Measurements from ENCODE around the gene USP54.
"Not testable (repeated sequence)": the region's sequence is repeated elsewhere in the genome, so short reads cannot be mapped to it uniquely, and the experiment has no call there.

Gene USP54

DNA sequence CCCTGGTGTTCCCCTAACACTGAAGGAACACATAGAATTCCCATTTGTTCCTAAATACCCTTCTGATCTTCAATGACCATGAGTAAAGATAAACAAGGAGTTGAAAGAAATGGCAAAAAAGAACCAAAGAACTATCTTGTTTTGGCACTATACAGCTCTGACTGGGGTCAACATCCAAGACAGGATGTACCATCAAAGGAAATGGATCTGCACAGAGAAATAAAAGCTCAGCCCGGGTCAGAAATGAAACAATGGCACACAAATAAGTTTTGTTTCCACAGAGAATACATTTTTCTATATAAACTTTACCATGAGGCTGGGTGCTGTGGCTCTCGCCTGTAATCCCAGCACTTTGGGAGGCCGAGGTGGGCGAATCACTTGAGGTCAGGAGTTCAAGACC lies 18.0 kb upstream of the USP54 start:
- H3K9me3 Mint-ChIP-seq, result no peaks in the 10 kb centered on the region
- H3K4me3 Mint-ChIP-seq, result no peak overlapping the region
- H3K27ac Mint-ChIP-seq, result no peak overlapping the region
- H3K36me3 Mint-ChIP-seq, result no peaks in the 10 kb centered on the region
- ATAC-seq (no peak), DNase-seq (ENCODE audit: low spot score in 2 of 2) (no peak)
- H3K4me1 Mint-ChIP-seq, result no peaks in the 10 kb centered on the region

DNA sequence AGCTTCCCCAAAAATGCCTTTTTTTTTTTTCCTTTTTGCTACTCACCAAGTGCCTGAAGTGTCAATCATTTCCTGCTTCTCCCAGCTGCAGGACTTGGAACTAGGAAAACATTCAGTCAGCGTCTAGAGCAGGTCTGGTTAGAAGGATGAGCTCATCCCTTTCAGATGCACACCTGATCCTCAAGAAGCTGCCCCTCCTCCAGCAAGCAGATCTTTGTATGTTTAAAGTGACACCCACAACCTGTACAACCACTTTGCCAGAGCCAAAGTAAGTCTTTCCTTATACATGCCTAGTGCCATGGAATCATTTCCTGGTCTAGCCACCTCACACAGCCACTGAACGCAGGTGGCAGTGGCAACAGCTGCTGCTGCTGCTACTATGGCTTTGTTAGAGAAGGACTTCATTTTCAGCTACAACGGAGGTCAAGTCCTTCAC lies 10.4 kb upstream of the USP54 start:
- no peaks in the 10 kb centered on the region for H3K9me3 Mint-ChIP-seq
- H3K36me3 Mint-ChIP-seq, result no peaks in the 10 kb centered on the region
- ATAC-seq, result no peak
- no peak overlapping the region for H3K27ac Mint-ChIP-seq
- H3K4me3 Mint-ChIP-seq, result no peak overlapping the region
- H3K4me1 Mint-ChIP-seq, result no peaks in the 10 kb centered on the region
- DNase-seq (ENCODE audit: low spot score in 2 of 2), result no peak

GRCh38 chr10:73597346-73597745 lies 6.2 kb upstream of the USP54 start:
- Mint-ChIP-seq H3K9me3 (no peaks in the 10 kb centered on the region), H3K27ac (no peak overlapping the region), H3K4me3 (no peak overlapping the region), H3K36me3 (no peaks in the 10 kb centered on the region), H3K4me1 (no peaks in the 10 kb centered on the region)
- DNase-seq (ENCODE audit: low spot score in 2 of 2), result no peak
- ATAC-seq, result no peak

- no peak for ATAC-seq
- no peak overlapping the region for H3K27ac Mint-ChIP-seq
- DNase-seq (ENCODE audit: low spot score in 2 of 2), result no peak
- H3K36me3 Mint-ChIP-seq, result no peaks in the 10 kb centered on the region
- no peak overlapping the region for H3K4me3 Mint-ChIP-seq
- H3K4me1 Mint-ChIP-seq, result peaks cover 13% of the 10 kb centered on the region
- no peaks in the 10 kb centered on the region for H3K9me3 Mint-ChIP-seq
These were observed 2.7 kb upstream of the USP54 start for GRCh38 chr10:73593812-73594211.

DNA sequence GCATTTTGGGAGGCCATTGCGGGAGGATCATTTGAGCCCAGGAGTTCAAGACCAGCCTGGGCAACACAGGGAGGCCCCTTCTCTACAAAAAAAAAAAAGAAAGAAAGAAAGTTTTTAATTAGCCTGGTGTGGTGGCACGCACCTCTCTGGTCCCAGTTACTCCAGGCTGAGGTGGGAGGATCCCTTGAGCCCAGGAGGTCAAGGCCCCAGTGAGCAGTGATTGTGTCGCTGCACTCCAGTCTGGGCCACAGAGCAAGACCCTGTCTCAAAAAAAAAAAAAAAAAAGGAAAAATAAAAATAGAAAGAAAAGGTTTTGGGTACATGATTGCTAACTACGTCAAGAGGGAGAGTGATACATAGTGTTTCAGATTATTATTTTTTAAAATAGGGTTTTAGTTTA lies 2.0 kb upstream of the USP54 start:
- Mint-ChIP-seq H3K4me1 (peaks cover 13% of the 10 kb centered on the region), H3K27ac (no peak overlapping the region), H3K36me3 (no peaks in the 10 kb centered on the region), H3K9me3 (no peaks in the 10 kb centered on the region), H3K4me3 (no peak overlapping the region)
- DNase-seq (ENCODE audit: low spot score in 2 of 2) (no peak), ATAC-seq (no peak)

GRCh38 chr10:73591935-73592699 lies 975 bp upstream of the USP54 start:
- DNase-seq (ENCODE audit: low spot score in 2 of 2) (no peak), ATAC-seq (peak; percentile 43)
- Mint-ChIP-seq H3K4me1 (peaks cover 13% of the 10 kb centered on the region), H3K4me3 (peak overlapping the region; percentile 42), H3K27ac (peak overlapping the region; percentile 77), H3K9me3 (no peaks in the 10 kb centered on the region), H3K36me3 (no peaks in the 10 kb centered on the region)

GRCh38 chr10:73589563-73590126 lies 1.5 kb downstream of the USP54 start:
- Mint-ChIP-seq H3K27ac (no peak overlapping the region), H3K4me1 (peaks cover 13% of the 10 kb centered on the region), H3K9me3 (no peaks in the 10 kb centered on the region), H3K4me3 (no peak overlapping the region), H3K36me3 (no peaks in the 10 kb centered on the region)
- DNase-seq (ENCODE audit: low spot score in 2 of 2) (no peak), ATAC-seq (no peak)

GRCh38 chr10:73588656-73589055 lies 2.5 kb downstream of the USP54 start:
- Mint-ChIP-seq H3K27ac (no peak overlapping the region), H3K9me3 (no peaks in the 10 kb centered on the region), H3K4me1 (peaks cover 13% of the 10 kb centered on the region), H3K4me3 (no peak overlapping the region), H3K36me3 (no peaks in the 10 kb centered on the region)
- no peak for DNase-seq (ENCODE audit: low spot score in 2 of 2)
- no peak for ATAC-seq

GRCh38 chr10:73586583-73586984 lies 4.6 kb downstream of the USP54 start:
- Mint-ChIP-seq H3K36me3 (no peaks in the 10 kb centered on the region), H3K27ac (no peak overlapping the region), H3K4me3 (no peak overlapping the region), H3K4me1 (peaks cover 8% of the 10 kb centered on the region), H3K9me3 (no peaks in the 10 kb centered on the region)
- no peak for ATAC-seq
- DNase-seq (ENCODE audit: low spot score in 2 of 2), result no peak

GRCh38 chr10:73585327-73585726 lies 5.8 kb downstream of the USP54 start:
- ATAC-seq, result no peak
- Mint-ChIP-seq H3K36me3 (no peaks in the 10 kb centered on the region), H3K4me1 (no peaks in the 10 kb centered on the region)

GRCh38 chr10:73584737-73585136 lies 6.4 kb downstream of the USP54 start:
- H3K9me3 Mint-ChIP-seq, result no peaks in the 10 kb centered on the region
- no peaks in the 10 kb centered on the region for H3K4me1 Mint-ChIP-seq
- DNase-seq (ENCODE audit: low spot score in 2 of 2) (no peak), ATAC-seq (no peak)
- no peak overlapping the region for H3K27ac Mint-ChIP-seq
- H3K36me3 Mint-ChIP-seq, result no peaks in the 10 kb centered on the region
- no peak overlapping the region for H3K4me3 Mint-ChIP-seq

More at GRCh38 chr10:73585327-73585726, 5.8 kb downstream of the USP54 start:
- H3K9me3 Mint-ChIP-seq, result no peaks in the 10 kb centered on the region
- H3K27ac Mint-ChIP-seq, result no peak overlapping the region
- H3K4me3 Mint-ChIP-seq, result no peak overlapping the region
- DNase-seq (ENCODE audit: low spot score in 2 of 2), result no peak

GRCh38 chr10:73581918-73582317 lies 9.2 kb downstream of the USP54 start:
- no peak for DNase-seq (ENCODE audit: low spot score in 2 of 2)
- ATAC-seq, result no peak
- no peak overlapping the region for H3K4me3 Mint-ChIP-seq
- no peak overlapping the region for H3K27ac Mint-ChIP-seq
- H3K36me3 Mint-ChIP-seq, result no peaks in the 10 kb centered on the region
- no peaks in the 10 kb centered on the region for H3K4me1 Mint-ChIP-seq
- no peaks in the 10 kb centered on the region for H3K9me3 Mint-ChIP-seq

- not testable (repeated sequence) for DNase-seq (ENCODE audit: low spot score in 2 of 2); H3K36me3 Mint-ChIP-seq; H3K4me1 Mint-ChIP-seq; H3K9me3 Mint-ChIP-seq; ATAC-seq; H3K4me3 Mint-ChIP-seq; H3K27ac Mint-ChIP-seq
These were observed 12.2 kb downstream of the USP54 start for GRCh38 chr10:73578927-73579326.

GRCh38 chr10:73577788-73578187 lies 13.4 kb downstream of the USP54 start:
- Mint-ChIP-seq H3K36me3 (no peaks in the 10 kb centered on the region), H3K27ac (no peak overlapping the region), H3K4me3 (no peak overlapping the region), H3K4me1 (no peaks in the 10 kb centered on the region), H3K9me3 (no peaks in the 10 kb centered on the region)
- DNase-seq (ENCODE audit: low spot score in 2 of 2), result no peak
- no peak for ATAC-seq

DNA sequence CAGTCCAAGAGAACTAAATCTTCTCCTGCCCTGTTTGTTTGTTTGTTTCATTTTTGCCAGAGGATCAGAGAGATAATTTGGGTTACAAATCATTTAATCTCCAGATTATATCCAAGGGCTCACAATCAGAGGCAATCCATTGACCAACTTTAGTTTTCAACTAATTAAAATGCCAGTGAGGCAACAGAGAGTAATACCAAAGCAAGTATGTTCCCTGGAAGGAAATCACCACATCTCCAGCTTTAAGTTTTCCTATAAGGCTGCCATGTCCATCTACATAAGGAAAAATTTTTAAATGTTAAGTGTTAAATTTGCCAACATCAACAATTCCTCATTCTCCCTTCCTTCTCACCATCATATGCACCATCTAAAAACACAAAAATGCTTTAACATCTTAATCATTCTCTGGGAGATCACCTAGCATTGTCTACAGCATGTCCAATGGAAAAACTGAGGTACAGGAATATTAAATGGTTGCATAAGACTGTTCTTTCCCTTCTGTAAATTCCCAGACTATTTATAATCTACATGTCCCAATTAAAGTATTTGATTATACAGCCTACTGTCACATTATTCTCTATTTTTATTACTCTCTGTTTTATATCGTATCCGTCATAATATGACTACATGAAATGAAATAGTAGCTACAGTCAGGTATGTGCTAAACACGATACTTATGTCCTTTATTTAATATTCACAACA lies 14.1 kb downstream of the USP54 start:
- Mint-ChIP-seq H3K36me3 (no peaks in the 10 kb centered on the region), H3K4me1 (no peaks in the 10 kb centered on the region), H3K27ac (no peak overlapping the region), H3K4me3 (no peak overlapping the region), H3K9me3 (no peaks in the 10 kb centered on the region)
- ATAC-seq, result no peak
- no peak for DNase-seq (ENCODE audit: low spot score in 2 of 2)

Measured in stimulated activated effector memory CD8-positive, alpha-beta T cell treated with anti-CD3 and anti-CD28 coated beads, Interleukin-12 subunit alpha, Interleukin-12 subunit beta, amount 100 ng/mL, for 72 hours (primary cell).